DOHH2 (cell line): Measurements from ENCODE around the gene CCR5AS.

Source experiments
- H3F3A ChIP-seq: fragments of 200-600 bp; sonication (generic), shearing (Covaris generic); 2 replicates; pipeline ENCODE4 v1.6.0; 2016; ENCODE audit warnings: antibody characterized with exemption, mild to moderate bottlenecking; ENCODE audit not compliant: control insufficient read depth, insufficient read depth
- H3K27ac ChIP-seq: fragments of 200-600 bp; sonication (generic); 2 replicates; pipeline ENCODE4 v1.5.1; 2014; ENCODE audit warnings: low read depth, mild to moderate bottlenecking, low read length, moderate library complexity
- H3K27me3 ChIP-seq: fragments of 200-600 bp; sonication (generic); 2 replicates; pipeline ENCODE4 v1.6.1; 2014; ENCODE audit warnings: mild to moderate bottlenecking, low read length, mixed read lengths; ENCODE audit not compliant: control insufficient read depth
- H3K36me3 ChIP-seq: fragments of 200-600 bp; sonication (generic); 2 replicates; pipeline ENCODE4 v1.6.1; 2014; ENCODE audit warnings: mild to moderate bottlenecking, low read length, moderate library complexity, mixed read lengths; ENCODE audit not compliant: control insufficient read depth
- H3K4me1 ChIP-seq: fragments of 200-600 bp; sonication (generic); 2 replicates; pipeline ENCODE4 v1.6.1; 2014; ENCODE audit warnings: mild to moderate bottlenecking, low read length, mixed read lengths; ENCODE audit not compliant: control insufficient read depth
- H3K4me2 ChIP-seq: fragments of 200-600 bp; sonication (generic); 2 replicates; pipeline ENCODE4 v1.6.0; 2014; ENCODE audit warnings: mild to moderate bottlenecking, low read length, moderate library complexity
- H3K4me3 ChIP-seq: fragments of 200-600 bp; sonication (generic); 2 replicates; pipeline ENCODE4 v1.5.1; 2014; ENCODE audit warnings: mild to moderate bottlenecking, low read length, mixed read lengths
- H3K79me2 ChIP-seq: fragments of 200-600 bp; sonication (generic); 2 replicates; pipeline ENCODE4 v1.6.1; 2014; ENCODE audit warnings: mild to moderate bottlenecking, low read length, mixed read lengths; ENCODE audit not compliant: control insufficient read depth
- H3K9me2 ChIP-seq: fragments of 200-600 bp; sonication (generic); replicated peaks from 2 replicates; pipeline ENCODE4 v1.6.1; 2014; ENCODE audit warnings: mild to moderate bottlenecking, low read length, mixed read lengths; ENCODE audit not compliant: control insufficient read depth
- H3K9me3 ChIP-seq: fragments of 200-600 bp; sonication (generic); 2 replicates; pipeline ENCODE4 v1.6.1; 2014; ENCODE audit warnings: antibody characterized with exemption, low read length, mixed read lengths; ENCODE audit not compliant: control insufficient read depth, insufficient read depth
- H4K20me1 ChIP-seq: fragments of 200-600 bp; sonication (generic); 2 replicates; pipeline ENCODE4 v1.6.0; 2014; ENCODE audit warnings: low read depth, mild to moderate bottlenecking, antibody characterized with exemption, low read length, moderate library complexity; ENCODE audit not compliant: control insufficient read depth, insufficient read depth
- CTCF ChIP-seq: fragments of 200-600 bp; sonication (generic); IDR thresholded peaks from one replicate; pipeline ENCODE4 v1.5.1; 2014; ENCODE audit warnings: antibody characterized with exemption, mild to moderate bottlenecking, low read depth, low read length; ENCODE audit not compliant: poor library complexity, severe bottlenecking
- EZH2phosphoT487 ChIP-seq: fragments of 200-600 bp; sonication (generic); IDR thresholded peaks from 2 replicates; pipeline ENCODE4 v1.6.1; 2017; ENCODE audit warnings: borderline replicate concordance, mild to moderate bottlenecking, antibody characterized with exemption, low read length, moderate library complexity, mixed read lengths

The CCR5AS gene

GRCh38 chr3:46381625-46382024 is 25.2 kb downstream of the CCR5AS start:
- no peak overlapping the region for H3K4me2 ChIP-seq
- H3F3A ChIP-seq, result no peaks in the 10 kb centered on the region
- no peak overlapping the region for H3K4me3 ChIP-seq
- H3K9me2 ChIP-seq, result no peaks in the 10 kb centered on the region
- H3K27ac ChIP-seq, result no peak overlapping the region
- peaks cover 28% of the 10 kb centered on the region for H3K27me3 ChIP-seq
- H3K36me3 ChIP-seq, result no peaks in the 10 kb centered on the region
- TF ChIP-seq EZH2phosphoT487 (no peak), CTCF (no peak)
- H3K79me2 ChIP-seq, result no peaks in the 10 kb centered on the region
- H3K4me1 ChIP-seq, result peaks cover 10% of the 10 kb centered on the region
- H3K9me3 ChIP-seq, result no peaks in the 10 kb centered on the region
- no peaks in the 10 kb centered on the region for H4K20me1 ChIP-seq

GRCh38 chr3:46380471-46381221 is 26.2 kb downstream of the CCR5AS start:
- no peaks in the 10 kb centered on the region for H3K36me3 ChIP-seq
- no peak overlapping the region for H3K4me2 ChIP-seq
- no peaks in the 10 kb centered on the region for H3K9me2 ChIP-seq
- no peak overlapping the region for H3K27ac ChIP-seq
- no peaks in the 10 kb centered on the region for H3F3A ChIP-seq
- TF ChIP-seq EZH2phosphoT487 (no peak), CTCF (no peak)
- peaks cover 32% of the 10 kb centered on the region for H3K27me3 ChIP-seq
- no peaks in the 10 kb centered on the region for H3K79me2 ChIP-seq
- no peak overlapping the region for H3K4me3 ChIP-seq
- no peaks in the 10 kb centered on the region for H3K9me3 ChIP-seq
- H3K4me1 ChIP-seq, result peaks cover 10% of the 10 kb centered on the region
- H4K20me1 ChIP-seq, result no peaks in the 10 kb centered on the region

GRCh38 chr3:46378426-46378942 is 28.4 kb downstream of the CCR5AS start:
- no peak overlapping the region for H3K4me3 ChIP-seq
- no peaks in the 10 kb centered on the region for H3K9me2 ChIP-seq
- H3K79me2 ChIP-seq, result no peaks in the 10 kb centered on the region
- no peaks in the 10 kb centered on the region for H3K9me3 ChIP-seq
- H3F3A ChIP-seq, result no peaks in the 10 kb centered on the region
- peaks cover 21% of the 10 kb centered on the region for H3K27me3 ChIP-seq
- no peaks in the 10 kb centered on the region for H3K36me3 ChIP-seq
- no peaks in the 10 kb centered on the region for H4K20me1 ChIP-seq
- peaks cover 3% of the 10 kb centered on the region for H3K4me1 ChIP-seq
- no peak overlapping the region for H3K4me2 ChIP-seq
- TF ChIP-seq CTCF (peak; percentile 84), EZH2phosphoT487 (no peak)
- no peak overlapping the region for H3K27ac ChIP-seq
